HFFc6 (cell line): Measurements from ENCODE around the gene INTS11. TPM values are rescaled to one million over a fixed set of nuclear protein-coding genes. Genes with fewer than 3 reads are reported as not detected.

ENCODE experiments used
- DNase-seq: peaks from one replicate; pipeline ENCODE4 v3.0.0-alpha.2; 2018
- H3K27ac Mint-ChIP-seq: 2 replicates; pipeline ENCODE4 v1.8.0; 2020; ENCODE audit warnings: mild to moderate bottlenecking, mixed read lengths
- H3K27me3 Mint-ChIP-seq: 2 replicates; pipeline ENCODE4 v1.8.0; 2021; ENCODE audit warnings: mild to moderate bottlenecking, moderate library complexity, mixed read lengths; ENCODE audit not compliant: insufficient read depth
- H3K36me3 Mint-ChIP-seq: 2 replicates; pipeline ENCODE4 v1.8.0; 2021; ENCODE audit warnings: low read depth, mixed read lengths
- H3K4me1 Mint-ChIP-seq: 2 replicates; pipeline ENCODE4 v1.8.0; 2020; ENCODE audit warnings: low read depth, mixed read lengths
- H3K4me3 Mint-ChIP-seq: 2 replicates; pipeline ENCODE4 v1.8.0; 2020; ENCODE audit warnings: mild to moderate bottlenecking, moderate library complexity, mixed read lengths
- H3K9me3 Mint-ChIP-seq: 2 replicates; pipeline ENCODE4 v1.8.0; 2020; ENCODE audit warnings: mild to moderate bottlenecking, mixed read lengths
- total RNA-seq, 6 experiments: library from RNA; stranded (reverse); fragmentation: NEBNext Ultra II Directional; extraction: Animal tissue kit (Norgen Biotek cat#: 25700); gene quantifications; 2 replicates in 1 of 6; 3 replicates in 5 of 6; pipeline ENCODE4 v1.2.3, GENCODE V29; 2021
- TF ChIP-seq, protein P1 (sequence below): fragments of 200-600 bp; sonication (generic); IDR thresholded peaks from 2 replicates; pipeline ENCODE4 v1.5.0; 2021; ENCODE audit warnings: antibody characterized with exemption, mild to moderate bottlenecking

INTS11 gene
- total RNA-seq, 6 experiments from 2014 or later: 65.6 to 78.3 (median 69.8) TPM

DNA sequence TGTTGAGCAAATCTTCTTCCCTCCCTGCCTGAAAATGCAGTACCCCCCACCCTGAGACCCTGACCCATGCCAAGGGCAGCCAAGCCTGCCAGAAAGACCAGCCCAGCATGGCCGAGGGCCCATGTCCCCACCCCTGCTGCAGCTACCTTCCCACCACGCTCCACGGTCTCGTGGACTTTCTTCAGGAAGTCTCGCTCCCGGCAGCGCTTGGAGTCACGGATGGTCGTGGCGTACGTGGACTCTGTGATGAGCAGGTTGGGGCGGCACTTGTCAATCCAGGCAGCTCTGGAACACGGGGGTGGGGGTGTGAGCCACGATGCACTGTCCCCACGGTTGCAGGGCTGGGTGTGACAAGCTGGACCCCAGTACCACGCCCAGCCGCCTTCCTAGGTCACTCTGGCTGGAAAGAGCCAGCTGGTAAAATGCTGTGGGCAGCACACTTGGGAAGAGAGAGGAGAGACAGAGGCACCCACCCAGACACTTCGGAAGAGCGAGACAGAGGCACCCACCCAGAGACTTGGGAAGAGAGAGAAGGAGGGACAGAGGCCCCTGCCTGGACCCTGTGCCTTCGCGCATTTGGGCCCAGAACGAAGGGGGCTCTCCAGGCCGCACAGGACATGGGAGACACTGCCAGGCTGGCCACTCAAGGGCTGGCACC lies 9.7 kb downstream of the INTS11 start:
- Mint-ChIP-seq H3K27me3 (peaks cover 10% of the 10 kb centered on the region), H3K36me3 (peaks cover 5% of the 10 kb centered on the region; the same call in 1 of the 2 replicates), H3K4me3 (no peak overlapping the region), H3K27ac (no peak overlapping the region), H3K9me3 (no peaks in the 10 kb centered on the region), H3K4me1 (peaks cover 25% of the 10 kb centered on the region)
- DNase-seq: no peak
- TF ChIP-seq, protein P1, sequence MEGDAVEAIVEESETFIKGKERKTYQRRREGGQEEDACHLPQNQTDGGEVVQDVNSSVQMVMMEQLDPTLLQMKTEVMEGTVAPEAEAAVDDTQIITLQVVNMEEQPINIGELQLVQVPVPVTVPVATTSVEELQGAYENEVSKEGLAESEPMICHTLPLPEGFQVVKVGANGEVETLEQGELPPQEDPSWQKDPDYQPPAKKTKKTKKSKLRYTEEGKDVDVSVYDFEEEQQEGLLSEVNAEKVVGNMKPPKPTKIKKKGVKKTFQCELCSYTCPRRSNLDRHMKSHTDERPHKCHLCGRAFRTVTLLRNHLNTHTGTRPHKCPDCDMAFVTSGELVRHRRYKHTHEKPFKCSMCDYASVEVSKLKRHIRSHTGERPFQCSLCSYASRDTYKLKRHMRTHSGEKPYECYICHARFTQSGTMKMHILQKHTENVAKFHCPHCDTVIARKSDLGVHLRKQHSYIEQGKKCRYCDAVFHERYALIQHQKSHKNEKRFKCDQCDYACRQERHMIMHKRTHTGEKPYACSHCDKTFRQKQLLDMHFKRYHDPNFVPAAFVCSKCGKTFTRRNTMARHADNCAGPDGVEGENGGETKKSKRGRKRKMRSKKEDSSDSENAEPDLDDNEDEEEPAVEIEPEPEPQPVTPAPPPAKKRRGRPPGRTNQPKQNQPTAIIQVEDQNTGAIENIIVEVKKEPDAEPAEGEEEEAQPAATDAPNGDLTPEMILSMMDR: no peak

DNA sequence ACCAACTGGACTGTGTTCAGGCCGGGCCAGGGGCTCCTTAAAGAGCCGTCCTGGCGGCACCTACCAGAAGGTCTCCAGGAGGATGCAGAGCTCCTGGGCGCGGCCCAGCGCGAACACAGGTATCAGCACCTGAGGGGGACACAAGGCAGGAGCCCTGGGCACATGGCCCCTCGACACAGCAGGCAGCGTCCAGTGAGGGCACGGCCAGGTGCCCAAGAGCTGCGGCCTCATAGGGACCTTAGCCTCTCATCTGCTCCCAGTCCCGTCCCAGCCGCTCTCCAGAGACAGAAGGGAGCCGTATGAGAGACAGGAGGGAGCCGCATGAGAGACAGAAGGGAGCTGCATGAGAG lies 10.2 kb downstream of the INTS11 start:
- no peak overlapping the region for H3K27ac Mint-ChIP-seq
- H3K9me3 Mint-ChIP-seq: no peaks in the 10 kb centered on the region
- H3K4me3 Mint-ChIP-seq: no peak overlapping the region
- peaks cover 5% of the 10 kb centered on the region; the same call in 1 of the 2 replicates for H3K36me3 Mint-ChIP-seq
- peaks cover 21% of the 10 kb centered on the region for H3K4me1 Mint-ChIP-seq
- DNase-seq: no peak
- TF ChIP-seq, protein P1: no peak
- peaks cover 6% of the 10 kb centered on the region for H3K27me3 Mint-ChIP-seq

- H3K9me3 Mint-ChIP-seq: no peaks in the 10 kb centered on the region
- no peak overlapping the region for H3K27ac Mint-ChIP-seq
- H3K4me3 Mint-ChIP-seq: no peak overlapping the region; the same call in 1 of the 2 replicates
- peaks cover 6% of the 10 kb centered on the region for H3K27me3 Mint-ChIP-seq
- no peak for DNase-seq
- TF ChIP-seq, protein P1: no peak
- H3K36me3 Mint-ChIP-seq: peaks cover 5% of the 10 kb centered on the region; the same call in 1 of the 2 replicates
- H3K4me1 Mint-ChIP-seq: peaks cover 17% of the 10 kb centered on the region
Measured at GRCh38 chr1:1313500-1314236, 10.8 kb downstream of the INTS11 start.

DNA sequence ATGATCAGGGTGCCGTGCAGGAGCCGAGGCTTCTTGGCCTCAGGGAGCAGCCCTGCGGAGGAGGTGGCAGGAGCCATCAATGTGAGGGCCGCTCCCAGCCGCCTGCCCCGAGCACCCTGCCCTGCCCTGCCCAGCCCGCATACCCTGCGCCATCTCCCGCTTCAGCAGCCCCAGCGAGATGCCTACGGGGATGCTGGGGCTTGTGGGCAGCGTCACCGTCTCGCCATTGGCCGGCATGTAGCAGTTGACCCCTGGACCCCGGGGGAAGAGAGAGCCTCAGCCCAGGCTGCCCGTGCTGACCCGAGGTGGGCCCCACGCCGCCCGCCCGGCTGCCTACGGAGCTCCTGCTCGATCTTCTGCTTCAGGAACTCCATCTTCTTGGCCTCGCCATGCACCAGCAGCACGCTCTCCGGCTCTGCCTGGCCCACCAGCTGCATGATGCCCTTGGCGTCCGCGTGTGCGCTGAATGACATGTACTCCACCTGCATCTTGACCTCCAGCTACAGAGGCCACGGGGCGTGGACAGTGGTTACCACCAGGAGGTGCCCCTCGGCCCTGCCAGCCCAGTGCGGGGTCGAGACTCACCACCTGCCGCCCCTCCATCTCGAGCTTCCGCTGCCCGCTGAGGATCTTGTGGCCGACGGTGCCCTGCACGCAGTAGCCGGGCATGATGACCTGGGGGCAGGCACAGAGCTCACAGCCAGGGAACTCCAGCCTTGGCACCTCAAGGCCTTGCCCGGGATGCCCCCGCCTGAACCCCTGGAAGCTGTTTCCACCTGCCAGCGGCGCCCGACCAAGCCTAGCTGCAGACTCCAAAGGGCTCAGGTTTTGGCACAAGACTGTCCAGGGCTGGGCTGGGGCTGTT lies 11.8 kb downstream of the INTS11 start:
- no peak overlapping the region for H3K27ac Mint-ChIP-seq
- peaks cover 6% of the 10 kb centered on the region for H3K27me3 Mint-ChIP-seq
- peaks cover 7% of the 10 kb centered on the region for H3K4me1 Mint-ChIP-seq
- DNase-seq: no peak
- H3K9me3 Mint-ChIP-seq: no peaks in the 10 kb centered on the region
- H3K36me3 Mint-ChIP-seq: peaks cover 5% of the 10 kb centered on the region; the same call in 1 of the 2 replicates
- TF ChIP-seq, protein P1: no peak
- H3K4me3 Mint-ChIP-seq: no peak overlapping the region
